ENCODE results near the gene OBSL1.

Gene OBSL1

GRCh38 chr2:219551441-219552381 is 19.6 kb downstream of the OBSL1 start:
- H3K27ac Mint-ChIP-seq, result no peak overlapping the region
- H3K27me3 Mint-ChIP-seq, result peaks cover 91% of the 10 kb centered on the region

GRCh38 chr2:219549619-219550018 is 21.7 kb downstream of the OBSL1 start:
- no peak for ATAC-seq
- no peaks in the 10 kb centered on the region for H3K9me3 Mint-ChIP-seq
- no peaks in the 10 kb centered on the region for H3K36me3 Mint-ChIP-seq
- peaks cover 17% of the 10 kb centered on the region for H3K4me1 Mint-ChIP-seq
- H3K27ac Mint-ChIP-seq, result no peak overlapping the region
- H3K27me3 Mint-ChIP-seq, result peaks cover 91% of the 10 kb centered on the region
- no peak overlapping the region for H3K4me3 Mint-ChIP-seq

More at GRCh38 chr2:219551441-219552381, 19.6 kb downstream of the OBSL1 start:
- peak; percentile 5 for ATAC-seq
- Mint-ChIP-seq H3K9me3 (no peaks in the 10 kb centered on the region), H3K36me3 (no peaks in the 10 kb centered on the region), H3K4me1 (peaks cover 15% of the 10 kb centered on the region), H3K4me3 (peak overlapping the region; percentile 66)

GRCh38 chr2:219548990-219549389 is 22.3 kb downstream of the OBSL1 start:
- Mint-ChIP-seq H3K4me3 (no peak overlapping the region), H3K4me1 (peaks cover 23% of the 10 kb centered on the region), H3K27ac (no peak overlapping the region), H3K27me3 (peaks cover 91% of the 10 kb centered on the region), H3K36me3 (no peaks in the 10 kb centered on the region), H3K9me3 (no peaks in the 10 kb centered on the region)
- ATAC-seq, result no peak

GRCh38 chr2:219547621-219548020 is 23.7 kb downstream of the OBSL1 start:
- Mint-ChIP-seq H3K27me3 (peaks cover 83% of the 10 kb centered on the region), H3K4me3 (no peak overlapping the region), H3K4me1 (peaks cover 27% of the 10 kb centered on the region), H3K27ac (no peak overlapping the region), H3K36me3 (no peaks in the 10 kb centered on the region), H3K9me3 (no peaks in the 10 kb centered on the region)
- no peak for ATAC-seq

- no peak overlapping the region for H3K4me3 Mint-ChIP-seq
- peaks cover 75% of the 10 kb centered on the region for H3K27me3 Mint-ChIP-seq
- H3K9me3 Mint-ChIP-seq, result no peaks in the 10 kb centered on the region
- H3K27ac Mint-ChIP-seq, result no peak overlapping the region
- peaks cover 24% of the 10 kb centered on the region for H3K4me1 Mint-ChIP-seq
- H3K36me3 Mint-ChIP-seq, result no peaks in the 10 kb centered on the region
- no peak for ATAC-seq
These were observed 25.4 kb downstream of the OBSL1 start for GRCh38 chr2:219545943-219546352.

GRCh38 chr2:219545295-219545942 is 25.9 kb downstream of the OBSL1 start:
- no peak overlapping the region for H3K4me3 Mint-ChIP-seq
- H3K27ac Mint-ChIP-seq, result no peak overlapping the region
- peaks cover 20% of the 10 kb centered on the region for H3K4me1 Mint-ChIP-seq
- ATAC-seq, result no peak
- H3K36me3 Mint-ChIP-seq, result no peaks in the 10 kb centered on the region
- H3K9me3 Mint-ChIP-seq, result no peaks in the 10 kb centered on the region
- H3K27me3 Mint-ChIP-seq, result peaks cover 75% of the 10 kb centered on the region

- H3K27me3 Mint-ChIP-seq, result peaks cover 76% of the 10 kb centered on the region
- ATAC-seq, result no peak
- peaks cover 6% of the 10 kb centered on the region for H3K36me3 Mint-ChIP-seq
- H3K27ac Mint-ChIP-seq, result no peak overlapping the region
- H3K4me1 Mint-ChIP-seq, result peaks cover 20% of the 10 kb centered on the region
- H3K4me3 Mint-ChIP-seq, result peak overlapping the region; percentile 79
- no peaks in the 10 kb centered on the region for H3K9me3 Mint-ChIP-seq
These were observed 26.8 kb downstream of the OBSL1 start for GRCh38 chr2:219544567-219544966.

GRCh38 chr2:219543596-219544358 is 27.6 kb downstream of the OBSL1 start, which contains the start of the genes CHPF and TMEM198:
CHPF (minus strand) TSS chr2:219543809; CDS start chr2:219543538, 271 bp downstream.
TMEM198 (plus strand) TSS chr2:219544028; CDS start chr2:219544728, 700 bp downstream.
- peaks cover 76% of the 10 kb centered on the region for H3K27me3 Mint-ChIP-seq
- peaks cover 20% of the 10 kb centered on the region for H3K4me1 Mint-ChIP-seq
- no peaks in the 10 kb centered on the region for H3K9me3 Mint-ChIP-seq
- H3K27ac Mint-ChIP-seq, result no peak within 1 kb of the TSS
- H3K4me3 Mint-ChIP-seq, result peak within 1 kb of the TSS; percentile 79
- peak; percentile 88 for ATAC-seq
- H3K36me3 Mint-ChIP-seq, result peaks cover 11% of the 10 kb centered on the region

GRCh38 chr2:219542931-219543595 is 28.3 kb downstream of the OBSL1 start:
- H3K27me3 Mint-ChIP-seq, result peaks cover 76% of the 10 kb centered on the region
- H3K9me3 Mint-ChIP-seq, result no peaks in the 10 kb centered on the region
- ATAC-seq, result peak; percentile 62
- H3K36me3 Mint-ChIP-seq, result peaks cover 14% of the 10 kb centered on the region
- H3K4me1 Mint-ChIP-seq, result peaks cover 20% of the 10 kb centered on the region
- no peak overlapping the region for H3K27ac Mint-ChIP-seq
- peak overlapping the region; percentile 77 for H3K4me3 Mint-ChIP-seq

GRCh38 chr2:219541611-219542180 is 29.6 kb downstream of the OBSL1 start:
- Mint-ChIP-seq H3K27ac (no peak overlapping the region), H3K9me3 (no peaks in the 10 kb centered on the region), H3K36me3 (peaks cover 14% of the 10 kb centered on the region), H3K4me1 (peaks cover 20% of the 10 kb centered on the region), H3K4me3 (peak overlapping the region; percentile 33), H3K27me3 (peaks cover 76% of the 10 kb centered on the region)
- peak; percentile 72 for ATAC-seq

GRCh38 chr2:219540784-219541504 is 30.4 kb downstream of the OBSL1 start:
- ATAC-seq, result no peak
- Mint-ChIP-seq H3K27ac (no peak overlapping the region), H3K27me3 (peaks cover 76% of the 10 kb centered on the region), H3K4me3 (no peak overlapping the region), H3K36me3 (peaks cover 14% of the 10 kb centered on the region), H3K4me1 (peaks cover 20% of the 10 kb centered on the region), H3K9me3 (no peaks in the 10 kb centered on the region)

- Mint-ChIP-seq H3K36me3 (peaks cover 14% of the 10 kb centered on the region), H3K27me3 (peaks cover 76% of the 10 kb centered on the region), H3K27ac (no peak overlapping the region), H3K9me3 (no peaks in the 10 kb centered on the region), H3K4me1 (peaks cover 20% of the 10 kb centered on the region), H3K4me3 (no peak overlapping the region)
- ATAC-seq, result no peak
These were observed 31.2 kb downstream of the OBSL1 start for GRCh38 chr2:219539926-219540678.
